ENCODE results near the gene AVPR2. TPM values are rescaled to one million over a fixed set of nuclear protein-coding genes. Genes with fewer than 3 reads are reported as not detected.

Gene AVPR2
- 1 to 10 TPM in 1 of 4 donors, under 1 TPM in 1, not detected in 2; 0.31 to 3.5 TPM for polyA plus RNA-seq
- long read RNA-seq, donor 1: 0 reads
- long read RNA-seq, donor 2: 0 reads
- long read RNA-seq, donor 3, partial matches to known transcripts: 38 of 65 reads
- long read RNA-seq, donor 3, other reads (novel, unspliced or antisense): 27 of 65 reads
- long read RNA-seq, donor 4: 0 reads
- long read RNA-seq, donor 5: 0 reads
- long read RNA-seq, donor 6: 0 reads
- long read RNA-seq, donor 7: 0 reads
- long read RNA-seq, donor 8: 0 reads
- long read RNA-seq, donor 9: 0 reads
- long read RNA-seq, donor 10: 0 reads

- Histone ChIP-seq H3K9me3 (ENCODE audit: control insufficient read depth in 2 of 2, insufficient read depth in 1 of 2, low read depth in 1 of 2, low read length in 1 of 2) (no peaks in the 10 kb centered on the region), H3K4me1 (ENCODE audit: control insufficient read depth in 3 of 3, insufficient read depth in 2 of 3, low read depth in 1 of 3, low read length in 2 of 3) (peaks cover 0 to 4% (median 0%) of the 10 kb centered on the region in 3 donors), H3K27ac (ENCODE audit: low read depth in 1 of 3, low read length in 2 of 3) (no peak within 1 kb of the TSS), H3K4me3 (ENCODE audit: low read depth in 1 of 3, low read length in 3 of 3) (no peak within 1 kb of the TSS), H3K27me3 (ENCODE audit: control insufficient read depth in 3 of 3, insufficient read depth in 3 of 3, low read length in 3 of 3) (no peaks in the 10 kb centered on the region), H3K36me3 (ENCODE audit: control insufficient read depth in 3 of 3, insufficient read depth in 2 of 3, low read depth in 1 of 3, low read length in 3 of 3) (peaks cover 0 to 5% (median 0%) of the 10 kb centered on the region in 3 donors)
- DNase-seq: no peak
- no peak for FAIRE-seq
- 37 to 63% (median 52%) methylated on average over 14 to 24 of the region's 26 CpGs for WGBS, 3 donors
Measured at GRCh38 chrX:153903991-153904957, at the start of gene AVPR2. Gene AVPR2, plus strand, starts transcription at chrX:153904673. Its CDS starts 473 bp downstream, at chrX:153905146.

- no peaks in the 10 kb centered on the region for H3K4me1 ChIP-seq (ENCODE audit: control insufficient read depth in 3 of 3, insufficient read depth in 2 of 3, low read depth in 1 of 3, low read length in 2 of 3)
- H3K27ac ChIP-seq (ENCODE audit: low read depth in 1 of 3, low read length in 2 of 3): no peak overlapping the region
- DNase-seq (no peak), FAIRE-seq (no peak)
- no peak overlapping the region for H3K4me3 ChIP-seq (ENCODE audit: low read depth in 1 of 3, low read length in 3 of 3)
- no peaks in the 10 kb centered on the region for H3K36me3 ChIP-seq (ENCODE audit: control insufficient read depth in 3 of 3, insufficient read depth in 2 of 3, low read depth in 1 of 3, low read length in 3 of 3)
- no peaks in the 10 kb centered on the region for H3K9me3 ChIP-seq (ENCODE audit: control insufficient read depth in 2 of 2, insufficient read depth in 1 of 2, low read depth in 1 of 2, low read length in 1 of 2)
- H3K27me3 ChIP-seq (ENCODE audit: control insufficient read depth in 3 of 3, insufficient read depth in 3 of 3, low read length in 3 of 3): peaks cover 0 to 2% (median 0%) of the 10 kb centered on the region in 3 donors
- WGBS, 3 donors: 76 to 82% (median 80%) methylated on average over 8 to 9 of the region's 9 CpGs
Measured at GRCh38 chrX:153854702-153855101, 49.8 kb upstream of the AVPR2 start.

DNA sequence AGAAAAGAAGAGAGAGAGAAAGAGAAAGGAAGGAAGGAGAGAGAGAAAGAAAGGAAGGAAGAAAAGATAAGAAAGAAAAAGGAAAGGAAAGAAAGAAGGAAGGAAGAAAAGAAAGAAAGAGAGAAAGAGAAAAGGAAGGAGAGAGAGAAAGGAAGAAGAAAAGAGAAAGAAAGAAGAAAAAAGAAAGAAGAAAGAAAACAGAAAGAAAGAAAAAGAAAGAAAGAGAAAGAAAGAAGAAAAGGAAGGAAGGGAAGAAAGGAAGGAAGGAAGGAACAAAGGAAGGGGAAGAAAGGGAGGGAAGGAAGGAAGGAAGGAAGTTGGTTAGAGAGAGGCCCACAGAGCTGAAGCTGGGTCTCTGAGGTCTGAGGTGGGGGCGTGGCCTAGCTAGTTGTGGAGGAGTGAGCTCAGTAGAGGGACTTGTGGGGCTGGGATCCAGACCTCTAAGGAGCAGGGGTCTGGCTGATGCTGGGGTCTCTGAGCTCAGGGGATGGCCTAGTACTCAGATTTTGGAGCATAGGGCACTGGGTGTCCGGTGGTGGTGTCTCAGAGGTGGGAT is 47.0 kb upstream of the AVPR2 start:
- Histone ChIP-seq H3K9me3 (ENCODE audit: control insufficient read depth in 2 of 2, insufficient read depth in 1 of 2, low read depth in 1 of 2, low read length in 1 of 2) (no peaks in the 10 kb centered on the region), H3K27me3 (ENCODE audit: control insufficient read depth in 3 of 3, insufficient read depth in 3 of 3, low read length in 3 of 3) (peaks cover 0 to 4% (median 2%) of the 10 kb centered on the region in 3 donors), H3K36me3 (ENCODE audit: control insufficient read depth in 3 of 3, insufficient read depth in 2 of 3, low read depth in 1 of 3, low read length in 3 of 3) (no peaks in the 10 kb centered on the region), H3K4me3 (ENCODE audit: low read depth in 1 of 3, low read length in 3 of 3) (no peak overlapping the region), H3K4me1 (ENCODE audit: control insufficient read depth in 3 of 3, insufficient read depth in 2 of 3, low read depth in 1 of 3, low read length in 2 of 3) (no peaks in the 10 kb centered on the region), H3K27ac (ENCODE audit: low read depth in 1 of 3, low read length in 2 of 3) (no peak overlapping the region)
- no peak for DNase-seq
- FAIRE-seq: no peak
- WGBS, 3 donors: 77 to 79% (median 79%) methylated on average over 2 of the region's 2 CpGs

DNA sequence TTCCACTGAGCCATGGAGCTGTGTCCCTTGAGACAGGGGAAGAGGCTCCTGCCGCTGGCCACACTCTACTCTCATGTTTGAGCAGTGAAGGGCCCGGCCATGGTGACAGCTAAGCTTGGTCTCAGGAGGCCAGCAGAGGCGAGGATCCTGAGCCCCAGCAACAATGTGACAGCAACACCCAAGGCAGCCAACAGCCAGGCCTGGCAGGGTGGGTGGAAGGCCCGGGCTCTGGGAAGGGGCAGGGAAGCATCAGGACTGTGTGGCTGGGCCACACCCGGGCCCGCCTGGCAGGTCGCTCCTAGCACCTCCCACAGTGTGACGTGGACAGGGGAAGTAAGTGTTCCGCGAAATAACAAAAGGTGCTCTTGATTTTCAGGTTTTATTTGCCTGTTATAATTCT is 43.3 kb upstream of the AVPR2 start:
- peak in 1 of 2 donors; percentile 14 for DNase-seq

GRCh38 chrX:153861733-153862310 is 42.7 kb upstream of the AVPR2 start:
- FAIRE-seq: no peak
- H3K4me3 ChIP-seq (ENCODE audit: low read depth in 1 of 3, low read length in 3 of 3): no peak overlapping the region
- H3K36me3 ChIP-seq (ENCODE audit: control insufficient read depth in 3 of 3, insufficient read depth in 2 of 3, low read depth in 1 of 3, low read length in 3 of 3): no peaks in the 10 kb centered on the region
- peaks cover 0 to 13% (median 0%) of the 10 kb centered on the region in 3 donors for H3K27me3 ChIP-seq (ENCODE audit: control insufficient read depth in 3 of 3, insufficient read depth in 3 of 3, low read length in 3 of 3)
- 50 to 67% (median 57%) methylated on average over 12 to 21 of the region's 21 CpGs for WGBS, 3 donors
- H3K4me1 ChIP-seq (ENCODE audit: control insufficient read depth in 3 of 3, insufficient read depth in 2 of 3, low read depth in 1 of 3, low read length in 2 of 3): no peaks in the 10 kb centered on the region
- H3K27ac ChIP-seq (ENCODE audit: low read depth in 1 of 3, low read length in 2 of 3): no peak overlapping the region
- no peaks in the 10 kb centered on the region for H3K9me3 ChIP-seq (ENCODE audit: control insufficient read depth in 2 of 2, insufficient read depth in 1 of 2, low read depth in 1 of 2, low read length in 1 of 2)
- no peak for DNase-seq

More for the DNA sequence above, 43.3 kb upstream of the AVPR2 start:
- no peak overlapping the region for H3K4me3 ChIP-seq (ENCODE audit: low read depth in 1 of 3, low read length in 3 of 3)
- no peaks in the 10 kb centered on the region for H3K36me3 ChIP-seq (ENCODE audit: control insufficient read depth in 3 of 3, insufficient read depth in 2 of 3, low read depth in 1 of 3, low read length in 3 of 3)
- no peak overlapping the region for H3K27ac ChIP-seq (ENCODE audit: low read depth in 1 of 3, low read length in 2 of 3)
- peaks cover 0 to 13% (median 0%) of the 10 kb centered on the region in 3 donors for H3K27me3 ChIP-seq (ENCODE audit: control insufficient read depth in 3 of 3, insufficient read depth in 3 of 3, low read length in 3 of 3)
- FAIRE-seq: no peak
- WGBS, 3 donors: 37 to 64% (median 60%) methylated on average over 9 to 10 of the region's 10 CpGs
- H3K4me1 ChIP-seq (ENCODE audit: control insufficient read depth in 3 of 3, insufficient read depth in 2 of 3, low read depth in 1 of 3, low read length in 2 of 3): no peaks in the 10 kb centered on the region
- no peaks in the 10 kb centered on the region for H3K9me3 ChIP-seq (ENCODE audit: control insufficient read depth in 2 of 2, insufficient read depth in 1 of 2, low read depth in 1 of 2, low read length in 1 of 2)

DNA sequence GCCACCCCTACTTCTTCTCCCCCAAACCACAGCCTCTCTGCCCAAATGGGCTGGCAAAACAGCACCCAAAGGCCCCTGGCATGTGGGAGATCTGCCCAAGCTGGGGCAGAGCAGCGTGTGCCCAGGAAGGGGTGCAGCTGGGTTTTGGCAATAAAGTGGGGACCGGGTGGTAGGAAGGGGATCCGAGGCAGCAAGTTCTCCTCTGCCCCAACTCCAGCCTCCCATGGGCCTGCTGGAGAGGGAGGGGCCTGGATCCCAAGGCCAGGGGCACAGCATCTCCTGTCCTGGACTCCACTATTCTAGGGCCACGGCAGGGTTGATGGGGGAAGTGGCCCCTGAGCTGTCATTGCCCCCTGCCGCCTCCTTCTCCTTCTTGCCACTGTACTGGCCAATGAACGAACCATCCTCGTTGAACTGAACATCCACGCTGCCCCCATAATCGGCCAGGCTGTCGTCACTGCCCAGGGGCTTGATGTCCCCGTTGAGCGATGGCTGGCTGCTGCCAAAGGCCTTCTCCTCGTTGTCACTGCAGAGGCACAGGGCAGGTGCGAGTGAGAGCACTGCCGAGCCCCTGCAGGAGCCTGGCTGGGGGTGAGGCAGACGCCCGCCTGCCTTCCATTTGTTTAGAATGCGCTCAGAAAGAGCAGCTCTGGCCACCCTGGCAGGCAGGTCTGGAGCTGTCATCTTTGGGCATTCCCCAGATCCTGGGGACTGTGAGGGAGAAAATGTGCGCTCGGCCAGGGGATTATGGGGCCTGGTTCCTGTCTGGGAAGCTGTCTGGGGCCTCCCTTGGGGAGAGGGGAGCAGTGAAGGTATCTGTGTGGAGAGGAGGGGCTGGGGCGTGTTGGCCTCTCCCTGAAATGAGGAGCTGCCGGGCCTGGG is 41.9 kb upstream of the AVPR2 start:
- H3K36me3 ChIP-seq (ENCODE audit: control insufficient read depth in 3 of 3, insufficient read depth in 2 of 3, low read depth in 1 of 3, low read length in 3 of 3): no peaks in the 10 kb centered on the region
- no peak for DNase-seq
- no peak for FAIRE-seq
- H3K27me3 ChIP-seq (ENCODE audit: control insufficient read depth in 3 of 3, insufficient read depth in 3 of 3, low read length in 3 of 3): peaks cover 0 to 13% (median 0%) of the 10 kb centered on the region in 3 donors
- H3K4me1 ChIP-seq (ENCODE audit: control insufficient read depth in 3 of 3, insufficient read depth in 2 of 3, low read depth in 1 of 3, low read length in 2 of 3): no peaks in the 10 kb centered on the region
- 55 to 72% (median 61%) methylated on average over 17 to 22 of the region's 22 CpGs for WGBS, 3 donors
- no peak overlapping the region for H3K4me3 ChIP-seq (ENCODE audit: low read depth in 1 of 3, low read length in 3 of 3)
- H3K9me3 ChIP-seq (ENCODE audit: control insufficient read depth in 2 of 2, insufficient read depth in 1 of 2, low read depth in 1 of 2, low read length in 1 of 2): no peaks in the 10 kb centered on the region
- H3K27ac ChIP-seq (ENCODE audit: low read depth in 1 of 3, low read length in 2 of 3): no peak overlapping the region

GRCh38 chrX:153863251-153863991 is 41.1 kb upstream of the AVPR2 start:
- FAIRE-seq: no peak
- no peaks in the 10 kb centered on the region for H3K9me3 ChIP-seq (ENCODE audit: control insufficient read depth in 2 of 2, insufficient read depth in 1 of 2, low read depth in 1 of 2, low read length in 1 of 2)

More at GRCh38 chrX:153863251-153863991, 41.1 kb upstream of the AVPR2 start:
- no peak for DNase-seq
- Histone ChIP-seq H3K36me3 (ENCODE audit: control insufficient read depth in 3 of 3, insufficient read depth in 2 of 3, low read depth in 1 of 3, low read length in 3 of 3) (no peaks in the 10 kb centered on the region), H3K27me3 (ENCODE audit: control insufficient read depth in 3 of 3, insufficient read depth in 3 of 3, low read length in 3 of 3) (peaks cover 0 to 13% (median 0%) of the 10 kb centered on the region in 3 donors), H3K27ac (ENCODE audit: low read depth in 1 of 3, low read length in 2 of 3) (no peak overlapping the region), H3K4me3 (ENCODE audit: low read depth in 1 of 3, low read length in 3 of 3) (no peak overlapping the region), H3K4me1 (ENCODE audit: control insufficient read depth in 3 of 3, insufficient read depth in 2 of 3, low read depth in 1 of 3, low read length in 2 of 3) (no peaks in the 10 kb centered on the region)
- WGBS, 3 donors: 61 to 67% (median 61%) methylated on average over 23 to 28 of the region's 28 CpGs
